Mesenchymal stem cell (in vitro differentiated cells and primary cell): ENCODE results near the gene DGCR8.

Experiments
- DNase-seq: peaks from one replicate; pipeline ENCODE4 v3.0.0-alpha.2; 2013
- H2AFZ ChIP-seq: one replicate; pipeline ENCODE4 v1.6.1; 2013; ENCODE audit warnings: low read depth, mild to moderate bottlenecking, control low read depth, inconsistent platforms, low read length, moderate library complexity
- H2AK5ac ChIP-seq: 2 replicates; pipeline ENCODE4 v1.6.1; 2013; ENCODE audit warnings: low read length, moderate library complexity, mild to moderate bottlenecking, inconsistent platforms; ENCODE audit not compliant: severe bottlenecking
- H2BK120ac ChIP-seq: one replicate; pipeline ENCODE4 v1.6.1; 2013; ENCODE audit warnings: low read depth, mild to moderate bottlenecking, inconsistent platforms, low read length, moderate library complexity
- H2BK12ac ChIP-seq, 2 experiments: one replicate each; pipeline ENCODE4 v1.6.1; 2013; ENCODE audit warnings: inconsistent platforms in 2 of 2, low read length in 2 of 2, mild to moderate bottlenecking in 2 of 2, moderate library complexity in 2 of 2, control low read depth in 1 of 2
- H2BK15ac ChIP-seq: one replicate; pipeline ENCODE4 v1.6.1; 2013; ENCODE audit warnings: mild to moderate bottlenecking, low read depth, inconsistent platforms; ENCODE audit not compliant: poor library complexity, severe bottlenecking
- H2BK5ac ChIP-seq: 2 replicates; pipeline ENCODE4 v1.6.1; 2013; ENCODE audit warnings: low read depth, mild to moderate bottlenecking, low read length, control low read depth, inconsistent platforms; ENCODE audit not compliant: poor library complexity, severe bottlenecking
- H3K14ac ChIP-seq, 2 experiments: one replicate each; pipeline ENCODE4 v1.6.1; 2013; ENCODE audit warnings: inconsistent platforms in 2 of 2, low read length in 2 of 2, control low read depth in 1 of 2, mild to moderate bottlenecking in 1 of 2, moderate library complexity in 1 of 2
- H3K18ac ChIP-seq, 2 experiments: one replicate each; pipeline ENCODE4 v1.6.1; 2013; ENCODE audit warnings: inconsistent platforms in 2 of 2, low read length in 2 of 2, control low read depth in 1 of 2, low read depth in 1 of 2, mild to moderate bottlenecking in 1 of 2
- H3K23ac ChIP-seq, 2 experiments: one replicate each; pipeline ENCODE4 v1.6.1; 2013; ENCODE audit warnings: inconsistent platforms in 2 of 2, low read length in 2 of 2, mild to moderate bottlenecking in 2 of 2, moderate library complexity in 2 of 2, control low read depth in 1 of 2
- H3K27ac ChIP-seq: 2 replicates; pipeline ENCODE4 v1.5.1; 2013; ENCODE audit warnings: mild to moderate bottlenecking, moderate library complexity, low read length, control low read depth, inconsistent platforms; ENCODE audit not compliant: poor library complexity, severe bottlenecking
- H3K27me3 ChIP-seq, 2 experiments: 2 replicates each; pipeline versions ENCODE4 v1.6.1 to v1.7.0; 2013; ENCODE audit warnings: low read length in 2 of 2, mild to moderate bottlenecking in 2 of 2, moderate library complexity in 2 of 2, control low read depth in 1 of 2, inconsistent platforms in 1 of 2; ENCODE audit not compliant: control insufficient read depth in 1 of 2, insufficient read depth in 1 of 2
- H3K36me3 ChIP-seq, 2 experiments: 2 replicates each; pipeline versions ENCODE4 v1.6.1 to v1.7.0; 2013; ENCODE audit warnings: low read length in 2 of 2, control low read depth in 1 of 2, inconsistent platforms in 1 of 2, low read depth in 1 of 2, mild to moderate bottlenecking in 1 of 2; ENCODE audit not compliant: insufficient read depth in 2 of 2, control insufficient read depth in 1 of 2
- H3K4ac ChIP-seq, 2 experiments: one replicate each; pipeline ENCODE4 v1.6.1; 2013; ENCODE audit warnings: inconsistent platforms in 2 of 2, low read length in 2 of 2, mild to moderate bottlenecking in 2 of 2, moderate library complexity in 2 of 2, control low read depth in 1 of 2, low read depth in 1 of 2
- H3K4me1 ChIP-seq: 2 replicates; pipeline ENCODE4 v1.6.1; 2013; ENCODE audit warnings: low read depth, low read length, control low read depth; ENCODE audit not compliant: control insufficient read depth, insufficient read depth
- H3K4me2 ChIP-seq: 2 replicates; pipeline ENCODE4 v1.6.1; 2013; ENCODE audit warnings: low read length, mild to moderate bottlenecking, inconsistent platforms; ENCODE audit not compliant: poor library complexity, severe bottlenecking
- H3K4me3 ChIP-seq, 2 experiments: 2 replicates each; pipeline versions ENCODE4 v1.5.1 to v1.7.0; 2013; ENCODE audit warnings: low read length in 2 of 2, mild to moderate bottlenecking in 2 of 2, control low read depth in 1 of 2, low read depth in 1 of 2; ENCODE audit not compliant: insufficient read depth in 1 of 2
- H3K79me1 ChIP-seq: replicated peaks from 2 replicates; pipeline ENCODE4 v1.6.1; 2013; ENCODE audit warnings: mild to moderate bottlenecking, control low read depth, low read length, inconsistent platforms; ENCODE audit not compliant: poor library complexity, severe bottlenecking
- H3K9ac ChIP-seq: 2 replicates; pipeline ENCODE4 v1.7.0; 2013; ENCODE audit warnings: mild to moderate bottlenecking, low read length, moderate library complexity
- H3K9me3 ChIP-seq: 2 replicates; pipeline ENCODE4 v1.7.0; 2013; ENCODE audit warnings: mild to moderate bottlenecking, low read length; ENCODE audit not compliant: control insufficient read depth
- H4K8ac ChIP-seq: one replicate; pipeline ENCODE4 v1.6.1; 2013; ENCODE audit warnings: inconsistent platforms, mild to moderate bottlenecking, low read length, moderate library complexity
- H4K91ac ChIP-seq: one replicate; pipeline ENCODE4 v1.6.1; 2013; ENCODE audit warnings: mild to moderate bottlenecking, low read length, inconsistent platforms
- WGBS: methylation state at CpG from one replicate; pipeline ENCODE4 v1.1.7; 2013; ENCODE audit warnings: mixed read lengths; 5-methylcytosine and 5-hydroxymethylcytosine counted together

DGCR8 gene

DNA sequence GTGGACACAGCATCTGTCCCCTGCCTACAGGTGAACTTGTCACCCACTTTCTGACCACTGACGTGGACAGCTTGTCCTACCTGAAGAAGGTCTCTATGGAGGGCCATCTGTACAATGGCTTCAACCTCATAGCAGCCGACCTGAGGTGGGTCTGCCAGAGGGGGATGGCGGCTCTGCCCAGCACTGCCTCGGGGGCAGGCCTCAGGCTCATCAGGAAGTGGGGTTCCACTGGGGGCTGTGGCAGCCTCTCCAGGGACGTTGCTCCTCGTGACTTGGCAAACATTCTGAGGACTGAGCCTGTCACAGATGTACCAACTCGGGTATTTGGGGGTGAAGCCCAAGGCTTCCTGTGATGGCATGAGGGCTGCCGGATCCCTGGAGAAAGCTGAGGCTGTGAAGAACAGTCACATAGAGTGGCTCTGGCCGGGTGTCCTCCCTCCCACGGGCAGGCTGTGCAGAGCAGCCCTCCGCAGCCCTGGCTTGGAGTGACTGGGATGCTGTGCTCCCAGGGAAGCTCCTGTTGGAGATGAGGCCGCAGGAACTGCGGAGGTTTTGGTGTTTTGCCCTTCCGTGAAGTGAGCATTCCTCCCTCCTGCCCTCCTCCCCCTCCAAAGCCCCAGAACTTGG, 26.5 kb upstream of the DGCR8 start:
- Histone ChIP-seq H3K14ac (no peak overlapping the region), H3K27ac (no peak overlapping the region), H4K91ac (no peak overlapping the region), H2AFZ (no peak overlapping the region), H3K79me1 (peaks cover 17% of the 10 kb centered on the region), H3K9ac (no peak overlapping the region), H2BK5ac (no peak overlapping the region), H3K4ac (no peak overlapping the region), H2BK12ac (no peak overlapping the region), H3K4me3 (no peak overlapping the region), H2BK120ac (no peak overlapping the region), H3K23ac (no peak overlapping the region), H3K4me2 (no peak overlapping the region), H4K8ac (no peak overlapping the region), H3K4me1 (no peaks in the 10 kb centered on the region), H3K9me3 (no peaks in the 10 kb centered on the region), H3K27me3 (no peaks in the 10 kb centered on the region), H2BK15ac (no peak overlapping the region), H3K36me3 (peaks cover 65 to 69% of the 10 kb centered on the region in 2 experiments), H3K18ac (no peak overlapping the region), H2AK5ac (no peak overlapping the region)
- no peak for DNase-seq
- 94% methylated on average over 14 of the region's 14 CpGs for WGBS

DNA sequence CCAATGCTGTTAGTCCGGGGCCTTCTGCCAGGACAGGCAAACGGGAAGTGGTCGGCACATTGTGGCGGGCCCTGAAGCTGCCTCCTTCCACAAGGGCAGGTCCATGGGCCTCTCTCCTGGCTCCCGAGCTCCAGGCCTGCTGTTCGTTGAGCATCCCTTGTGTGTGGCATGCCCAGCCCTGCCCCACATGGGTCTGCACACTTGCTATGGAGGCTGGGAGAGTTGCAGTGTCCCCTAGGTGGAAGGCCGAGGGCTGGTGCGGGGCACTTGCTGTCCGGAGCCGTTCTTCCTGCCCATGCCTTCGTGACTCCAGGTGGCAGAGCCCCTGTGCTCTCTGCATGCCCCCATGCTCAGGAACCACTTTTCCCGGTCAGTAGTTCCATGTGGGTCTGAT, 26.0 kb upstream of the DGCR8 start:
- H3K14ac ChIP-seq = no peak overlapping the region
- H3K79me1 ChIP-seq = peaks cover 17% of the 10 kb centered on the region
- H3K4me1 ChIP-seq = no peaks in the 10 kb centered on the region
- no peak overlapping the region for H3K4me3 ChIP-seq
- no peak overlapping the region for H3K4ac ChIP-seq
- H2BK12ac ChIP-seq = no peak overlapping the region
- no peak overlapping the region for H4K8ac ChIP-seq
- H3K9ac ChIP-seq = no peak overlapping the region
- H3K27ac ChIP-seq = no peak overlapping the region
- WGBS = 98% methylated on average over 12 of the region's 12 CpGs
- no peak overlapping the region for H3K18ac ChIP-seq
- no peaks in the 10 kb centered on the region for H3K27me3 ChIP-seq
- no peak for DNase-seq
- H4K91ac ChIP-seq = no peak overlapping the region
- no peak overlapping the region for H3K4me2 ChIP-seq
- H3K23ac ChIP-seq = no peak overlapping the region
- H2AK5ac ChIP-seq = no peak overlapping the region
- H2AFZ ChIP-seq = no peak overlapping the region
- H2BK120ac ChIP-seq = no peak overlapping the region
- H2BK15ac ChIP-seq = no peak overlapping the region
- no peaks in the 10 kb centered on the region for H3K9me3 ChIP-seq
- no peak overlapping the region for H2BK5ac ChIP-seq
- H3K36me3 ChIP-seq = peaks cover 65 to 70% of the 10 kb centered on the region in 2 experiments

DNA sequence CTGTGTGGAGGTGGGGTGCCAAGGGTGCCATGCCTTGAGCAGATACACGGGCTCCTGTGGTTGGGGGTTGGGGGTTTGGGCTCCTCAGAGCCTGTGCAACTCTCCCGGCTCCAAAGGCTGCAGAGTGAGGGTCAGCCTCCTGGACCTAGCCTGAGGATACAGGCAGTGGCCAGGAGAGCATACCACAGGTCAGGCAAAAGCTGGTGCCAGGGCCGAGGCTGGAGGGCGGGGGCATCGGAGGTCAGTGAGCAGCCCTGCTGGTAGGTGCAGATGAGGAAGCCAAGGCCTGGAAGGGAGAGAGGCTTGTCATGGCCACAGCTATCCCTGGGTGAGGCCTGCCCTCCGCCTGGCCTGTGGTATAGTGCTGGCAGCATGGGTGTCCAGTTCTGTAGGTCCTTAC, 25.6 kb upstream of the DGCR8 start:
- WGBS = 96% methylated on average over 6 of the region's 6 CpGs
- H3K9me3 ChIP-seq = no peaks in the 10 kb centered on the region

DNA sequence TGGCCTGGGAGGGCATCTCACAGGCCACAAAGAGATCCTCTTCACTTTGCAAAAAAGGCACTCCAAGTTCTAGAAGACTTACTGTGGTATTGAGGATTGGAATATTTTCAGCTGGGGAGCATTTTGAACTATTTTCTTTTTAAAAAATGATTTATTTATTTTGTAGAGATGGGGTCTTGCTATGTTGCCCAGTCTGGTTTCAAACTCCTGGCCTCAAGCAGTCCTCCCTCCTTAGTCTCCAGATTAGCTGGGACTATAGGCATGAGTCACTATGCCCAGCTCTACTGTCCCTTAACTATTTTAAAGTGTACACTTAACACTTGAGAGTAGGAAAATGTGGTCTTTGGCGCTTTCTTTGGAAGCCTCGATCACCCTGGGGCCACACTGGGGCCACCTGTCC, 24.9 kb upstream of the DGCR8 start:
- H3K4me2 ChIP-seq = no peak overlapping the region
- no peak overlapping the region for H3K27ac ChIP-seq
- peaks cover 65 to 73% of the 10 kb centered on the region in 2 experiments for H3K36me3 ChIP-seq
- H3K4ac ChIP-seq = no peak overlapping the region
- H4K91ac ChIP-seq = no peak overlapping the region
- no peak overlapping the region for H3K18ac ChIP-seq
- H3K27me3 ChIP-seq = no peaks in the 10 kb centered on the region
- H3K14ac ChIP-seq = no peak overlapping the region
- no peak overlapping the region for H4K8ac ChIP-seq
- no peak for DNase-seq
- no peaks in the 10 kb centered on the region for H3K9me3 ChIP-seq
- WGBS = 100% methylated on average over 2 of the region's 2 CpGs
- no peak overlapping the region for H2BK12ac ChIP-seq
- H2BK15ac ChIP-seq = no peak overlapping the region
- no peak overlapping the region for H3K23ac ChIP-seq
- peaks cover 14% of the 10 kb centered on the region for H3K79me1 ChIP-seq
- H2AK5ac ChIP-seq = no peak overlapping the region
- H2BK120ac ChIP-seq = no peak overlapping the region
- H3K4me1 ChIP-seq = no peaks in the 10 kb centered on the region
- no peak overlapping the region for H2BK5ac ChIP-seq
- H2AFZ ChIP-seq = no peak overlapping the region
- H3K4me3 ChIP-seq = no peak overlapping the region
- no peak overlapping the region for H3K9ac ChIP-seq

More for the DNA sequence above, 25.6 kb upstream of the DGCR8 start:
- Histone ChIP-seq H3K4me2 (no peak overlapping the region), H2AK5ac (no peak overlapping the region), H3K36me3 (peaks cover 65 to 73% of the 10 kb centered on the region in 2 experiments), H2BK120ac (no peak overlapping the region), H2BK5ac (no peak overlapping the region), H3K23ac (no peak overlapping the region), H2BK15ac (no peak overlapping the region), H3K4me3 (no peak overlapping the region), H2BK12ac (no peak overlapping the region), H3K4ac (no peak overlapping the region), H2AFZ (no peak overlapping the region), H3K9ac (no peak overlapping the region), H3K18ac (no peak overlapping the region), H3K79me1 (peaks cover 17% of the 10 kb centered on the region), H3K4me1 (no peaks in the 10 kb centered on the region), H3K14ac (no peak overlapping the region), H3K27ac (no peak overlapping the region), H4K8ac (no peak overlapping the region), H4K91ac (no peak overlapping the region), H3K27me3 (no peaks in the 10 kb centered on the region)
- DNase-seq = no peak
